ENCODE results near the gene IFIT2.

The IFIT2 gene

GRCh38 chr10:89344156-89344555, 42.3 kb downstream of the IFIT2 start:
- H3K79me2 ChIP-seq (ENCODE audit: low read length) = no peaks in the 10 kb centered on the region
- no peaks in the 10 kb centered on the region for H3K27me3 ChIP-seq (ENCODE audit: low read depth, low read length)
- H3K4me1 ChIP-seq (ENCODE audit: low read length) = no peaks in the 10 kb centered on the region; the same call in 1 of the 2 replicates
- no peaks in the 10 kb centered on the region for H3K36me3 ChIP-seq (replicated peaks; ENCODE audit: low read depth, low read length)
- no peak overlapping the region for H3K4me2 ChIP-seq (ENCODE audit: low read length)
- no peak for TF ChIP-seq CTCF (IDR thresholded peaks at IDR 0.05; ENCODE audit: low read depth, low read length)
- no peak for TF ChIP-seq EZH2phosphoT487 (IDR thresholded peaks at IDR 0.05; ENCODE audit: low read depth)
- H3K27ac ChIP-seq (ENCODE audit: low read length) = no peak overlapping the region
- H2AFZ ChIP-seq (ENCODE audit: low read depth, low read length) = no peak overlapping the region
- H3K9ac ChIP-seq (ENCODE audit: low read length) = no peak overlapping the region
- H3K4me3 ChIP-seq (ENCODE audit: low read length) = no peak overlapping the region
- H4K20me1 ChIP-seq (ENCODE audit: insufficient read depth, low read length) = no peaks in the 10 kb centered on the region
- no peaks in the 10 kb centered on the region for H3K9me3 ChIP-seq (ENCODE audit: insufficient read depth, low read length)

- no peak overlapping the region for H3K27ac ChIP-seq (ENCODE audit: low read length)
- H4K20me1 ChIP-seq (ENCODE audit: insufficient read depth, low read length) = no peaks in the 10 kb centered on the region
- H3K4me1 ChIP-seq (ENCODE audit: low read length) = peaks cover 9% of the 10 kb centered on the region
- no peaks in the 10 kb centered on the region for H3K9me3 ChIP-seq (ENCODE audit: insufficient read depth, low read length)
- TF ChIP-seq EZH2phosphoT487 (IDR thresholded peaks at IDR 0.05; ENCODE audit: low read depth) (no peak), CTCF (IDR thresholded peaks at IDR 0.05; ENCODE audit: low read depth, low read length) (no peak)
- no peaks in the 10 kb centered on the region for H3K79me2 ChIP-seq (ENCODE audit: low read length)
- H3K4me2 ChIP-seq (ENCODE audit: low read length) = no peak overlapping the region
- H3K27me3 ChIP-seq (ENCODE audit: low read depth, low read length) = no peaks in the 10 kb centered on the region
- no peak overlapping the region for H3K4me3 ChIP-seq (ENCODE audit: low read length)
- no peak overlapping the region for H2AFZ ChIP-seq (ENCODE audit: low read depth, low read length)
- no peaks in the 10 kb centered on the region for H3K36me3 ChIP-seq (replicated peaks; ENCODE audit: low read depth, low read length)
- no peak overlapping the region for H3K9ac ChIP-seq (ENCODE audit: low read length)
Measured at GRCh38 chr10:89345367-89346000, 43.6 kb downstream of the IFIT2 start.

GRCh38 chr10:89346405-89347254, 44.8 kb downstream of the IFIT2 start:
- Histone ChIP-seq H3K27me3 (ENCODE audit: low read depth, low read length) (no peaks in the 10 kb centered on the region), H3K36me3 (replicated peaks; ENCODE audit: low read depth, low read length) (no peaks in the 10 kb centered on the region), H3K4me3 (ENCODE audit: low read length) (no peak overlapping the region), H3K27ac (ENCODE audit: low read length) (no peak overlapping the region), H3K9ac (ENCODE audit: low read length) (no peak overlapping the region), H3K9me3 (ENCODE audit: insufficient read depth, low read length) (no peaks in the 10 kb centered on the region), H3K4me1 (ENCODE audit: low read length) (peaks cover 20% of the 10 kb centered on the region), H4K20me1 (ENCODE audit: insufficient read depth, low read length) (no peaks in the 10 kb centered on the region), H3K79me2 (ENCODE audit: low read length) (no peaks in the 10 kb centered on the region), H2AFZ (ENCODE audit: low read depth, low read length) (no peak overlapping the region), H3K4me2 (ENCODE audit: low read length) (no peak overlapping the region)
- TF ChIP-seq CTCF (IDR thresholded peaks at IDR 0.05; ENCODE audit: low read depth, low read length) (no peak), EZH2phosphoT487 (IDR thresholded peaks at IDR 0.05; ENCODE audit: low read depth) (no peak)

- H3K36me3 ChIP-seq (replicated peaks; ENCODE audit: low read depth, low read length) = no peaks in the 10 kb centered on the region
- no peaks in the 10 kb centered on the region for H4K20me1 ChIP-seq (ENCODE audit: insufficient read depth, low read length)
- no peak for TF ChIP-seq EZH2phosphoT487 (IDR thresholded peaks at IDR 0.05; ENCODE audit: low read depth)
- no peak for TF ChIP-seq CTCF (IDR thresholded peaks at IDR 0.05; ENCODE audit: low read depth, low read length)
- H3K9ac ChIP-seq (ENCODE audit: low read length) = no peak overlapping the region
- H3K4me3 ChIP-seq (ENCODE audit: low read length) = no peak overlapping the region
- no peaks in the 10 kb centered on the region for H3K79me2 ChIP-seq (ENCODE audit: low read length)
- no peaks in the 10 kb centered on the region for H3K27me3 ChIP-seq (ENCODE audit: low read depth, low read length)
- no peak overlapping the region for H3K27ac ChIP-seq (ENCODE audit: low read length)
- H3K4me2 ChIP-seq (ENCODE audit: low read length) = no peak overlapping the region
- no peaks in the 10 kb centered on the region for H3K9me3 ChIP-seq (ENCODE audit: insufficient read depth, low read length)
- H2AFZ ChIP-seq (ENCODE audit: low read depth, low read length) = no peak overlapping the region
- peaks cover 28% of the 10 kb centered on the region for H3K4me1 ChIP-seq (ENCODE audit: low read length)
Measured at GRCh38 chr10:89347701-89348457, 46.0 kb downstream of the IFIT2 start.

Data from OCI-LY3 (cell line).